ENCODE results near the gene DLG1.

DLG1 gene

GRCh38 chr3:197012540-197012883 is 285.9 kb downstream of the DLG1 start:
- DNase-seq: no peak

GRCh38 chr3:197011780-197012539 is 286.5 kb downstream of the DLG1 start:
- no peak for DNase-seq

GRCh38 chr3:197010556-197011351 is 287.7 kb downstream of the DLG1 start:
- DNase-seq: no peak

GRCh38 chr3:197009532-197010019 is 288.8 kb downstream of the DLG1 start:
- no peak for DNase-seq

GRCh38 chr3:197008436-197009209 is 289.8 kb downstream of the DLG1 start:
- DNase-seq: no peak

GRCh38 chr3:197007953-197008352 is 290.5 kb downstream of the DLG1 start:
- no peak for DNase-seq

- no peak for DNase-seq
Observed at GRCh38 chr3:197007296-197007940, 291.0 kb downstream of the DLG1 start.

GRCh38 chr3:197006860-197007259 is 291.6 kb downstream of the DLG1 start:
- no peak for DNase-seq

GRCh38 chr3:197006446-197006845 is 292.0 kb downstream of the DLG1 start:
- no peak for DNase-seq

GRCh38 chr3:197003461-197004385 is 294.7 kb downstream of the DLG1 start:
- peak in 1 of 4 experiments; percentile 13 for DNase-seq

- DNase-seq: peak; percentile 83 to 94 (median 90)
Observed at GRCh38 chr3:197002701-197003454, 295.5 kb downstream of the DLG1 start.

GRCh38 chr3:197001972-197002700 is 296.3 kb downstream of the DLG1 start:
- DNase-seq: peak; percentile 32 to 80 (median 68)

GRCh38 chr3:197001106-197001971 is 297.1 kb downstream of the DLG1 start:
- DNase-seq: no peak

- DNase-seq: peak; percentile 31 to 64 (median 56)
Observed at GRCh38 chr3:197000211-197000610, 298.2 kb downstream of the DLG1 start.

GRCh38 chr3:196998966-196999760 is 299.2 kb downstream of the DLG1 start:
- DNase-seq: no peak

- no peak for DNase-seq
Observed at GRCh38 chr3:196997311-196997710, 301.1 kb downstream of the DLG1 start.

GRCh38 chr3:196996454-196997265 is 301.8 kb downstream of the DLG1 start:
- DNase-seq: no peak
